Kidney (tissue), 14 donors: ENCODE measurements around the gene HHAT. TPM values are rescaled to one million over a fixed set of nuclear protein-coding genes. Genes with fewer than 3 reads are reported as not detected.

Experiments
- DNase-seq, 5 donors: peaks; one replicate each; pipeline ENCODE4 v3.0.0-alpha.2; 2013 to 2020
- FAIRE-seq: peaks from 2 replicates; lab custom pipeline; 2012; peaks lifted over from hg19 to GRCh38; lab: Jason Lieb, UNC
- H3K27ac ChIP-seq, 2 donors: one replicate each; pipeline ENCODE4 v1.7.0; 2013; ENCODE audit warnings: low read depth in 2 of 2, low read length in 2 of 2, inconsistent platforms in 1 of 2
- H3K27me3 ChIP-seq: one replicate; pipeline ENCODE4 v1.7.1; 2013; ENCODE audit warnings: low read length, inconsistent platforms; ENCODE audit not compliant: control insufficient read depth, insufficient read depth
- H3K36me3 ChIP-seq, 3 donors: one replicate each; pipeline versions ENCODE4 v1.7.0 to v1.7.1; 2013; ENCODE audit warnings: low read length in 3 of 3, control low read depth in 1 of 3, inconsistent platforms in 1 of 3; ENCODE audit not compliant: insufficient read depth in 3 of 3, control insufficient read depth in 2 of 3
- H3K4me1 ChIP-seq, 3 donors: one replicate each; pipeline versions ENCODE4 v1.7.0 to v1.7.1; 2013; ENCODE audit warnings: low read length in 3 of 3, inconsistent platforms in 1 of 3, low read depth in 1 of 3; ENCODE audit not compliant: control insufficient read depth in 2 of 3, insufficient read depth in 2 of 3
- H3K4me3 ChIP-seq, 3 donors: one replicate each; pipeline versions ENCODE4 v1.7.0 to v1.8.1; 2013; ENCODE audit warnings: low read length in 3 of 3, control low read depth in 1 of 3, inconsistent platforms in 1 of 3
- H3K9ac ChIP-seq, 3 donors: one replicate each; pipeline versions ENCODE4 v1.7.0 to v1.7.1; 2013; ENCODE audit warnings: low read length in 3 of 3, control low read depth in 1 of 3, inconsistent platforms in 1 of 3
- H3K9me3 ChIP-seq, 3 donors: one replicate each; pipeline versions ENCODE4 v1.7.0 to v1.7.1; 2013; ENCODE audit warnings: low read length in 3 of 3, control low read depth in 1 of 3, inconsistent platforms in 1 of 3; ENCODE audit not compliant: control insufficient read depth in 2 of 3, insufficient read depth in 1 of 3
- intact Hi-C: fragments of 100-400 bp; cut with DNase I; formaldehyde crosslinking; loops from one replicate; pipeline ENCODE4 v1.11.1; 2022
- polyA plus RNA-seq: library from polyadenylated mRNA; stranded (reverse); fragments of 350-450 nt; fragmentation: Illumina TruSeq; extraction: RNeasy Lipid Tissue Mini Kit (QIAGEN cat#74804); gene quantifications from one replicate; pipeline ENCODE4 v1.2.3, GENCODE V29; 2014; ENCODE audit warnings: low read depth, low replicate concordance; ENCODE audit not compliant: insufficient read depth
- total RNA-seq: library from RNA; stranded (reverse); fragmentation: NEBNext Ultra II Directional; extraction: Animal tissue kit (Norgen Biotek cat#: 25700); gene quantifications from one replicate; pipeline ENCODE4 v1.2.1, GENCODE V29; 2021
- TF ChIP-seq, protein P1 (sequence below): IDR thresholded peaks from 3 replicates; pipeline ENCODE4 v1.5.1; 2012; ENCODE audit warnings: mild to moderate bottlenecking, moderate library complexity, borderline replicate concordance; ENCODE audit not compliant: insufficient read depth; ENCODE audit errors: extremely low read depth
- donor health status: control.
- donor health status: control.
- donor health status: control.
- donor health status: control.
- donor health status: control.
- donor health status: DM: yes; HTN: yes; CAD: no.
- donor health status: Normal renal cell carcinoma (clear cell type).

The HHAT gene
- total and polyA plus RNA-seq, 2 donors from 2014 or later, result 5.5 to 9.7 TPM

DNA sequence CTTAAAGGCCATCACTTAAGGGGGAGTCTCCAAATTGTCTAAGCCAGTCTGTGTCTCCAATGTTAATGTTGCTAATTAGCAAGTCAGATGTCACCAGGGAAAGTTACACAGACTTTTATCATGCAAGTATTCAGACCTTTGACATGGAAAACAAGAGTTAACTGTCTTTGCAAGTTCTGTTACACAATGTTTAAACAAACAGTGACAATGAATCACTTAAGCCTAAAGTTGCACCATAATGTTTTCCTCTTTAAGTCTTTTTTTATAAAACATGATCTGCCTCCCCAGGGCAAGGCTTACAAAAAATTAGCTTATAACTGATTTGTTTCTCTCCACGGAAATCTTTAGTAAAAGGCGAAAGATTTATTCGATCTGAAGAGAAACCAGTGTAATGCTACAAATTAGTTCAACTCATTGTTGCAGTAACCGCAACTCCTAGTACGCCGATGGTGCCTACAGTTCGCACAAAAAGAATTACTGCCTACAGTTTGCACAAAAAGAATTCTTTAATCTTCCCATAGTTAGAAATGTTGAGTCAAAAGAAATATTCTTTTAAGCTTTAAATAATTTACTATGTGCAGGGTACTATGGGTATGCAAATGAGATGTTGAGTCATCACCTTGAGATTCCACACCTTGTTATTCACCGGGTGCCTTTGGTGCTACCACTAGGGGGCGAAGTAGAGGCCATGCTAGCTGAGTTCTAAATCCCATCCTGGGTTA is 45.3 kb downstream of the HHAT start:
- Histone ChIP-seq H3K27ac (no peak overlapping the region), H3K9me3 (no peaks in the 10 kb centered on the region), H3K9ac (no peak overlapping the region), H3K4me3 (no peak overlapping the region), H3K4me1 (no peaks in the 10 kb centered on the region), H3K36me3 (no peaks in the 10 kb centered on the region), H3K27me3 (no peaks in the 10 kb centered on the region)
- TF ChIP-seq, protein P1, sequence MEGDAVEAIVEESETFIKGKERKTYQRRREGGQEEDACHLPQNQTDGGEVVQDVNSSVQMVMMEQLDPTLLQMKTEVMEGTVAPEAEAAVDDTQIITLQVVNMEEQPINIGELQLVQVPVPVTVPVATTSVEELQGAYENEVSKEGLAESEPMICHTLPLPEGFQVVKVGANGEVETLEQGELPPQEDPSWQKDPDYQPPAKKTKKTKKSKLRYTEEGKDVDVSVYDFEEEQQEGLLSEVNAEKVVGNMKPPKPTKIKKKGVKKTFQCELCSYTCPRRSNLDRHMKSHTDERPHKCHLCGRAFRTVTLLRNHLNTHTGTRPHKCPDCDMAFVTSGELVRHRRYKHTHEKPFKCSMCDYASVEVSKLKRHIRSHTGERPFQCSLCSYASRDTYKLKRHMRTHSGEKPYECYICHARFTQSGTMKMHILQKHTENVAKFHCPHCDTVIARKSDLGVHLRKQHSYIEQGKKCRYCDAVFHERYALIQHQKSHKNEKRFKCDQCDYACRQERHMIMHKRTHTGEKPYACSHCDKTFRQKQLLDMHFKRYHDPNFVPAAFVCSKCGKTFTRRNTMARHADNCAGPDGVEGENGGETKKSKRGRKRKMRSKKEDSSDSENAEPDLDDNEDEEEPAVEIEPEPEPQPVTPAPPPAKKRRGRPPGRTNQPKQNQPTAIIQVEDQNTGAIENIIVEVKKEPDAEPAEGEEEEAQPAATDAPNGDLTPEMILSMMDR, result peak; percentile 30
- FAIRE-seq (no peak), DNase-seq (peak in 4 of 5 donors; percentile 44 to 60 (median 52))
- intact Hi-C loops, result no loop called here

DNA sequence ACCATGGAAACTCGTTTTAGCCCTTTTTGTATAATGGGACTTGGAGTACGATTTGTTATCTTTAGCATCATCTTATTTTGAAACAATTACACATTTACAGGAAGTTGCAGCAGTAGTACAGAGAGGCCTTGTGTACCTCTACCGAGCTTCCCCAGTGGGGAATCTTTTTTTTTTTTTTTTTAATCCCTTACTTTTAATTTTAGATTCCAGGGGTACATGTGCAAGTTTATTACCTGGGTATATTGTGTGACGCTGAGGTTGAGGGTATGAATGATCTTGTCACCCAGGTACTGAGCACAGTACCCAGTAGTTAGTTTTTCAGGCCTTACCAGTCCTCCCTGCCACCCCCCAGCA is 45.9 kb downstream of the HHAT start:
- intact Hi-C loops, result no loop called here
- Histone ChIP-seq H3K9ac (no peak overlapping the region), H3K4me3 (no peak overlapping the region), H3K4me1 (no peaks in the 10 kb centered on the region), H3K27ac (no peak overlapping the region), H3K27me3 (no peaks in the 10 kb centered on the region), H3K36me3 (no peaks in the 10 kb centered on the region), H3K9me3 (no peaks in the 10 kb centered on the region)
- DNase-seq (no peak), FAIRE-seq (no peak)
- TF ChIP-seq, protein P1, result no peak

DNA sequence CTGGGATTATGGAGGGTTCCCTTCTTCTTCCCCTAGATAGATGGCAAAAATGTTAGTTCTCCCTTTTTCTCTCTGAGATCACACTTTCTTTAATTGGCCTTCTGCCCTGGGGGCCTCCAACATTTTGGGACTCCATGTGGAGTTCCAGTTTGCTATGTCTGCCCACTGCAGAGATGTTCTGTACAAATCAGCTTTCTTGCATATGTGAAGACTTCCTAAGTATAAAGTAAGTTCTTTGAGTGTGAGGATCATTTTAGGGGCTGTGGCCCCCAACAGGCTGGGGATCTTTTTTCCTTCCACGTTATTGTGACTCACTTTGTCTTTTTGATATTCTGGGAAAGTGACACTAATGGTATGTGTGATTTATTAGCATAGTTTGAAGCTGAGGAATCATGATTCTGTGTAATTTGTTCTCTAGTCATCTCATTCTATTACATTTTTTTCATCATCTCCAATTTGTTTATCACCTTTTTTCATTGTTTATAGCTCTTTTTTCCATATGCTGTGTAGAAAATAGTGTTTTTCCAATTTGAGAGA is 48.2 kb downstream of the HHAT start:
- H3K27me3 ChIP-seq, result no peaks in the 10 kb centered on the region
- TF ChIP-seq, protein P1, result no peak
- no peak overlapping the region for H3K4me3 ChIP-seq
- H3K9me3 ChIP-seq, result no peaks in the 10 kb centered on the region
- no peak overlapping the region for H3K27ac ChIP-seq
- intact Hi-C loops, result no loop called here
- DNase-seq (no peak), FAIRE-seq (no peak)
- no peak overlapping the region for H3K9ac ChIP-seq
- no peaks in the 10 kb centered on the region for H3K4me1 ChIP-seq
- no peaks in the 10 kb centered on the region for H3K36me3 ChIP-seq
